HG02571 (cell line): Measurements from ENCODE around the gene YTHDF1.
"Not testable (repeated sequence)": the region's sequence is repeated elsewhere in the genome, so short reads cannot be mapped to it uniquely, and the experiment has no call there.

ENCODE experiments used
- ATAC-seq: cut with Tn5 transposase; IDR thresholded peaks from one replicate; pipeline ENCODE4 v1.9.1; 2021; ENCODE audit warnings: mild to moderate bottlenecking, moderate library complexity; ENCODE audit not compliant: unreplicated experiment

Gene YTHDF1

GRCh38 chr20:63216041-63216848 lies at the start of gene YTHDF1:
Gene YTHDF1 (minus strand): TSS chr20:63216131. CDS start chr20:63215892, 239 bp downstream.
- ATAC-seq: peak; percentile 78

GRCh38 chr20:63264519-63264918 lies 48.6 kb upstream of the YTHDF1 start:
- ATAC-seq: no peak

- ATAC-seq: no peak
Observed at GRCh38 chr20:63264000-63264399, 48.1 kb upstream of the YTHDF1 start.

GRCh38 chr20:63262836-63263235 lies 46.9 kb upstream of the YTHDF1 start:
- ATAC-seq: no peak

- no peak for ATAC-seq
Observed at GRCh38 chr20:63261795-63262528, 46.0 kb upstream of the YTHDF1 start.

- no peak for ATAC-seq
Observed at GRCh38 chr20:63261060-63261794, 45.3 kb upstream of the YTHDF1 start.

GRCh38 chr20:63260521-63260920 lies 44.6 kb upstream of the YTHDF1 start:
- ATAC-seq: no peak

- no peak for ATAC-seq
Observed at GRCh38 chr20:63259734-63260460, 44.0 kb upstream of the YTHDF1 start.

- ATAC-seq: no peak
Observed at GRCh38 chr20:63258781-63259180, 42.9 kb upstream of the YTHDF1 start.

GRCh38 chr20:63257629-63258028 lies 41.7 kb upstream of the YTHDF1 start:
- ATAC-seq: no peak

GRCh38 chr20:63256954-63257353 lies 41.0 kb upstream of the YTHDF1 start:
- no peak for ATAC-seq

GRCh38 chr20:63255931-63256704 lies 40.2 kb upstream of the YTHDF1 start:
- ATAC-seq: no peak

- no peak for ATAC-seq
Observed at GRCh38 chr20:63254606-63255384, 38.9 kb upstream of the YTHDF1 start.

- ATAC-seq: no peak
Observed at GRCh38 chr20:63254232-63254605, 38.3 kb upstream of the YTHDF1 start, which contains the start of gene NKAIN4. Gene NKAIN4 (minus strand): TSS chr20:63254463. CDS start chr20:63254450, 13 bp downstream.

- ATAC-seq: no peak
Observed at GRCh38 chr20:63253438-63254231, 37.7 kb upstream of the YTHDF1 start.

GRCh38 chr20:63253065-63253437 lies 37.1 kb upstream of the YTHDF1 start:
- no peak for ATAC-seq

GRCh38 chr20:63252284-63252711 lies 36.4 kb upstream of the YTHDF1 start:
- no peak for ATAC-seq

- ATAC-seq: not testable (repeated sequence)
Observed at GRCh38 chr20:63251350-63251749, 35.4 kb upstream of the YTHDF1 start.
